HG03095 (cell line): ENCODE data around the gene ADGB.
"Not testable (repeated sequence)": the region's sequence is repeated elsewhere in the genome, so short reads cannot be mapped to it uniquely, and the experiment has no call there.

Source experiments
- ATAC-seq: cut with Tn5 transposase; IDR thresholded peaks from one replicate; pipeline ENCODE4 v1.9.1; 2021; ENCODE audit warnings: moderate library complexity; ENCODE audit not compliant: unreplicated experiment

The ADGB gene

GRCh38 chr6:146598772-146599405, at the start of gene ADGB:
Gene ADGB (plus strand): TSS chr6:146598972. CDS start chr6:146599041, 69 bp downstream.
- no peak for ATAC-seq

GRCh38 chr6:146550911-146551310, 47.9 kb upstream of the ADGB start:
- no peak for ATAC-seq

- ATAC-seq: no peak
Measured at GRCh38 chr6:146551545-146551944, 47.2 kb upstream of the ADGB start.

GRCh38 chr6:146553377-146554135, 45.2 kb upstream of the ADGB start:
- no peak for ATAC-seq

- no peak for ATAC-seq
Measured at GRCh38 chr6:146560607-146561006, 38.2 kb upstream of the ADGB start.

GRCh38 chr6:146566661-146567060, 32.1 kb upstream of the ADGB start:
- ATAC-seq: not testable (repeated sequence)

- ATAC-seq: not testable (repeated sequence)
Measured at GRCh38 chr6:146568619-146569018, 30.2 kb upstream of the ADGB start.

GRCh38 chr6:146574211-146574610, 24.6 kb upstream of the ADGB start:
- ATAC-seq: no peak

- no peak for ATAC-seq
Measured at GRCh38 chr6:146578054-146578453, 20.7 kb upstream of the ADGB start.

GRCh38 chr6:146581968-146582367, 16.8 kb upstream of the ADGB start:
- no peak for ATAC-seq

- ATAC-seq: no peak
Measured at GRCh38 chr6:146582857-146583256, 15.9 kb upstream of the ADGB start.

GRCh38 chr6:146583966-146584365, 14.8 kb upstream of the ADGB start:
- ATAC-seq: no peak

GRCh38 chr6:146587459-146587858, 11.3 kb upstream of the ADGB start:
- ATAC-seq: no peak

GRCh38 chr6:146590492-146590891, 8.3 kb upstream of the ADGB start:
- ATAC-seq: no peak

- ATAC-seq: no peak
Measured at GRCh38 chr6:146592451-146592850, 6.3 kb upstream of the ADGB start.

GRCh38 chr6:146593986-146594385, 4.8 kb upstream of the ADGB start:
- ATAC-seq: no peak

GRCh38 chr6:146594495-146594894, 4.3 kb upstream of the ADGB start:
- no peak for ATAC-seq

- ATAC-seq: no peak
Measured at GRCh38 chr6:146595972-146596731, 2.6 kb upstream of the ADGB start.

GRCh38 chr6:146601352-146601751, 2.6 kb downstream of the ADGB start:
- no peak for ATAC-seq

GRCh38 chr6:146602526-146602925, 3.8 kb downstream of the ADGB start:
- no peak for ATAC-seq

GRCh38 chr6:146613947-146614346, 15.2 kb downstream of the ADGB start:
- ATAC-seq: no peak

GRCh38 chr6:146620655-146621054, 21.9 kb downstream of the ADGB start:
- ATAC-seq: no peak
